Mesendoderm (in vitro differentiated cells): ENCODE measurements around the gene CD248.

Source experiments
- DNase-seq: peaks from one replicate; pipeline ENCODE4 v3.0.0; 2013
- H2AK5ac ChIP-seq: 2 replicates; pipeline ENCODE4 v1.6.1; 2013; ENCODE audit warnings: low read length, inconsistent platforms
- H2BK120ac ChIP-seq: 2 replicates; pipeline ENCODE4 v1.6.1; 2013; ENCODE audit warnings: low read depth, mild to moderate bottlenecking, low read length, moderate library complexity, mixed read lengths
- H2BK15ac ChIP-seq: replicated peaks from 2 replicates; pipeline ENCODE4 v1.6.1; 2013; ENCODE audit warnings: low read depth, mild to moderate bottlenecking, moderate library complexity
- H2BK5ac ChIP-seq: 2 replicates; pipeline ENCODE4 v1.6.1; 2013; ENCODE audit warnings: low read length, inconsistent platforms
- H3K18ac ChIP-seq: 2 replicates; pipeline ENCODE4 v1.6.1; 2013; ENCODE audit warnings: mild to moderate bottlenecking, low read length, mixed read lengths
- H3K23ac ChIP-seq: one replicate; pipeline ENCODE4 v1.6.1; 2013; ENCODE audit warnings: low read length
- H3K27ac ChIP-seq: 2 replicates; pipeline ENCODE4 v1.5.1; 2013; ENCODE audit warnings: low read depth, mild to moderate bottlenecking, inconsistent platforms, low read length, moderate library complexity
- H3K27me3 ChIP-seq: 2 replicates; pipeline ENCODE4 v1.6.1; 2013; ENCODE audit warnings: low read length, control low read depth, mild to moderate bottlenecking, inconsistent platforms; ENCODE audit not compliant: insufficient read depth, poor library complexity
- H3K36me3 ChIP-seq: 2 replicates; pipeline ENCODE4 v1.6.1; 2013; ENCODE audit warnings: low read length, inconsistent platforms; ENCODE audit not compliant: control insufficient read depth, insufficient read depth
- H3K4ac ChIP-seq: one replicate; pipeline ENCODE4 v1.6.1; 2013; ENCODE audit warnings: low read depth, mild to moderate bottlenecking, low read length, moderate library complexity
- H3K4me1 ChIP-seq: 2 replicates; pipeline ENCODE4 v1.6.1; 2013; ENCODE audit warnings: low read depth, low read length, inconsistent platforms; ENCODE audit not compliant: control insufficient read depth
- H3K4me2 ChIP-seq: 2 replicates; pipeline ENCODE4 v1.6.1; 2013; ENCODE audit warnings: low read length
- H3K4me3 ChIP-seq: 2 replicates; pipeline ENCODE4 v1.5.1; 2013; ENCODE audit warnings: mild to moderate bottlenecking, low read length
- H3K56ac ChIP-seq: one replicate; pipeline ENCODE4 v1.6.1; 2013; ENCODE audit warnings: low read length
- H3K79me1 ChIP-seq: 2 replicates; pipeline ENCODE4 v1.6.1; 2013; ENCODE audit warnings: low read length, inconsistent platforms
- H3K79me2 ChIP-seq: 2 replicates; pipeline ENCODE4 v1.6.1; 2013; ENCODE audit warnings: mild to moderate bottlenecking, low read length; ENCODE audit not compliant: control insufficient read depth, insufficient read depth
- H3K9ac ChIP-seq: 2 replicates; pipeline ENCODE4 v1.6.1; 2013; ENCODE audit warnings: low read length, inconsistent platforms
- H4K5ac ChIP-seq: one replicate; pipeline ENCODE4 v1.6.1; 2013; ENCODE audit warnings: low read length
- H4K8ac ChIP-seq: one replicate; pipeline ENCODE4 v1.6.1; 2013; ENCODE audit warnings: low read depth, mild to moderate bottlenecking, control low read depth, low read length, moderate library complexity
- WGBS: extraction: QIAGEN DNeasy Blood & Tissue Kit; methylation state at CpG from one replicate; pipeline ENCODE4 v1.1.7; 2013; ENCODE audit warnings: low lambda C conversion rate, missing lambda C conversion rate; ENCODE audit not compliant: insufficient coverage; ENCODE audit errors: extremely low coverage; 5-methylcytosine and 5-hydroxymethylcytosine counted together

CD248 gene

GRCh38 chr11:66291303-66291705 lies 25.5 kb downstream of the CD248 start:
- Histone ChIP-seq H2AK5ac (no peak overlapping the region), H3K36me3 (no peaks in the 10 kb centered on the region), H3K4me1 (peaks cover 2% of the 10 kb centered on the region), H3K56ac (no peak overlapping the region), H4K8ac (no peak overlapping the region), H3K79me1 (peaks cover 8% of the 10 kb centered on the region), H3K27ac (no peak overlapping the region), H3K9ac (no peak overlapping the region), H3K23ac (no peak overlapping the region), H3K27me3 (peaks cover 15% of the 10 kb centered on the region), H3K79me2 (peaks cover 6% of the 10 kb centered on the region), H2BK120ac (no peak overlapping the region), H3K4ac (no peak overlapping the region), H3K4me3 (no peak overlapping the region), H3K4me2 (no peak overlapping the region), H2BK5ac (no peak overlapping the region), H4K5ac (no peak overlapping the region), H2BK15ac (no peak overlapping the region), H3K18ac (no peak overlapping the region)
- no peak for DNase-seq
- no CpG with 5 or more reads among the region's 16 CpGs for whole genome bisulfite sequencing

GRCh38 chr11:66290330-66290621 lies 26.6 kb downstream of the CD248 start:
- Histone ChIP-seq H2BK15ac (no peak overlapping the region), H3K4me3 (no peak overlapping the region), H2BK5ac (no peak overlapping the region), H2BK120ac (no peak overlapping the region), H3K27me3 (peaks cover 15% of the 10 kb centered on the region), H3K79me1 (peaks cover 8% of the 10 kb centered on the region), H3K4me1 (peaks cover 2% of the 10 kb centered on the region), H3K9ac (no peak overlapping the region), H3K4me2 (no peak overlapping the region), H4K8ac (no peak overlapping the region), H2AK5ac (no peak overlapping the region), H3K36me3 (no peaks in the 10 kb centered on the region), H3K18ac (no peak overlapping the region), H3K27ac (no peak overlapping the region), H3K79me2 (peaks cover 6% of the 10 kb centered on the region), H3K23ac (no peak overlapping the region), H4K5ac (no peak overlapping the region), H3K4ac (no peak overlapping the region), H3K56ac (no peak overlapping the region)
- WGBS, result no CpG with 5 or more reads among the region's 2 CpGs
- no peak for DNase-seq

- peaks cover 6% of the 10 kb centered on the region for H3K79me2 ChIP-seq
- H3K4me3 ChIP-seq, result peak overlapping the region; percentile 51
- peak; percentile 94 for DNase-seq
- H2BK5ac ChIP-seq, result no peak overlapping the region
- H4K5ac ChIP-seq, result no peak overlapping the region
- peaks cover 8% of the 10 kb centered on the region for H3K79me1 ChIP-seq
- H2BK15ac ChIP-seq, result no peak overlapping the region
- H2AK5ac ChIP-seq, result no peak overlapping the region
- H3K4me2 ChIP-seq, result peak overlapping the region; percentile 71
- no peak overlapping the region for H3K4ac ChIP-seq
- no peak overlapping the region for H3K23ac ChIP-seq
- H3K18ac ChIP-seq, result no peak overlapping the region
- H3K27ac ChIP-seq, result peak overlapping the region; percentile 81
- no peak overlapping the region for H2BK120ac ChIP-seq
- peak overlapping the region; percentile 88 for H3K56ac ChIP-seq
- no peak overlapping the region for H4K8ac ChIP-seq
- no peaks in the 10 kb centered on the region for H3K36me3 ChIP-seq
- WGBS, result no CpG with 5 or more reads among the region's 36 CpGs
- peak overlapping the region; percentile 73 for H3K9ac ChIP-seq
- H3K4me1 ChIP-seq, result peaks cover 2% of the 10 kb centered on the region
- H3K27me3 ChIP-seq, result peaks cover 15% of the 10 kb centered on the region
Measured at GRCh38 chr11:66289548-66290329, 27.1 kb downstream of the CD248 start.

GRCh38 chr11:66288671-66289547 lies 27.9 kb downstream of the CD248 start, which contains the start of gene YIF1A:
Gene YIF1A, minus strand, starts transcription at chr11:66289143. Its CDS starts 158 bp downstream, at chr11:66288985.
- Histone ChIP-seq H3K79me1 (peaks cover 8% of the 10 kb centered on the region), H3K4me1 (peaks cover 2% of the 10 kb centered on the region), H3K4me2 (peak within 1 kb of the TSS; percentile 98), H3K4ac (peak within 1 kb of the TSS; percentile 70), H2AK5ac (peak within 1 kb of the TSS; percentile 82), H3K23ac (no peak within 1 kb of the TSS), H3K36me3 (no peaks in the 10 kb centered on the region), H2BK120ac (no peak within 1 kb of the TSS), H3K56ac (peak within 1 kb of the TSS; percentile 95), H2BK5ac (peak within 1 kb of the TSS; percentile 43), H2BK15ac (no peak within 1 kb of the TSS), H3K9ac (peak within 1 kb of the TSS; percentile 94), H3K18ac (peak within 1 kb of the TSS; percentile 86), H3K4me3 (peak within 1 kb of the TSS; percentile 89), H4K8ac (no peak within 1 kb of the TSS), H3K27ac (peak within 1 kb of the TSS; percentile 81), H4K5ac (no peak within 1 kb of the TSS), H3K79me2 (peaks cover 6% of the 10 kb centered on the region), H3K27me3 (peaks cover 15% of the 10 kb centered on the region)
- no CpG with 5 or more reads among the region's 87 CpGs for WGBS
- peak; percentile 100 for DNase-seq

GRCh38 chr11:66287889-66288670 lies 28.8 kb downstream of the CD248 start:
- H2BK15ac ChIP-seq, result no peak overlapping the region
- no peak overlapping the region for H3K27ac ChIP-seq
- no peak overlapping the region for H3K18ac ChIP-seq
- H3K4ac ChIP-seq, result peak overlapping the region; percentile 70
- no peaks in the 10 kb centered on the region for H3K36me3 ChIP-seq
- DNase-seq, result no peak
- H3K9ac ChIP-seq, result peak overlapping the region; percentile 94
- peaks cover 15% of the 10 kb centered on the region for H3K27me3 ChIP-seq
- H2BK5ac ChIP-seq, result no peak overlapping the region
- H3K79me2 ChIP-seq, result peaks cover 6% of the 10 kb centered on the region
- H3K4me1 ChIP-seq, result peaks cover 2% of the 10 kb centered on the region
- peak overlapping the region; percentile 98 for H3K4me2 ChIP-seq
- H2BK120ac ChIP-seq, result no peak overlapping the region
- no peak overlapping the region for H4K8ac ChIP-seq
- H2AK5ac ChIP-seq, result peak overlapping the region; percentile 82
- peak overlapping the region; percentile 95 for H3K56ac ChIP-seq
- no peak overlapping the region for H3K23ac ChIP-seq
- no peak overlapping the region for H4K5ac ChIP-seq
- H3K4me3 ChIP-seq, result peak overlapping the region; percentile 89
- WGBS, result no CpG with 5 or more reads among the region's 20 CpGs
- H3K79me1 ChIP-seq, result peaks cover 8% of the 10 kb centered on the region
